Trophoblast cell (in vitro differentiated cells and primary cell): Measurements from ENCODE around the gene MACROD2.

Experiments
- DNase-seq, 2 donors: peaks; one replicate each; pipeline ENCODE4 v3.0.0-alpha.2; 2016
- H2AFZ ChIP-seq: 2 replicates; pipeline ENCODE4 v1.6.1; 2013; ENCODE audit warnings: low read length, moderate library complexity, mild to moderate bottlenecking; ENCODE audit not compliant: insufficient read depth, poor library complexity
- H2AK5ac ChIP-seq: 2 replicates; pipeline ENCODE4 v1.6.1; 2013; ENCODE audit warnings: mild to moderate bottlenecking, low read length
- H2BK120ac ChIP-seq: 2 replicates; pipeline ENCODE4 v1.6.1; 2013; ENCODE audit warnings: low read length, mild to moderate bottlenecking, moderate library complexity; ENCODE audit not compliant: insufficient read depth, poor library complexity
- H2BK12ac ChIP-seq: 2 replicates; pipeline ENCODE4 v1.6.1; 2013; ENCODE audit warnings: mild to moderate bottlenecking, low read length, moderate library complexity
- H2BK5ac ChIP-seq: 2 replicates; pipeline ENCODE4 v1.6.1; 2013; ENCODE audit warnings: low read length, low read depth, moderate library complexity, mild to moderate bottlenecking; ENCODE audit not compliant: poor library complexity
- H3K14ac ChIP-seq: 2 replicates; pipeline ENCODE4 v1.6.1; 2013; ENCODE audit warnings: mild to moderate bottlenecking, low read length
- H3K18ac ChIP-seq: 2 replicates; pipeline ENCODE4 v1.6.1; 2013; ENCODE audit warnings: mild to moderate bottlenecking, low read length
- H3K23ac ChIP-seq: 2 replicates; pipeline ENCODE4 v1.6.1; 2013; ENCODE audit warnings: low read length
- H3K27ac ChIP-seq: 2 replicates; pipeline ENCODE4 v1.5.1; 2013; ENCODE audit warnings: low read depth, mild to moderate bottlenecking, inconsistent platforms, low read length, moderate library complexity
- H3K27me3 ChIP-seq: 2 replicates; pipeline ENCODE4 v1.6.1; 2013; ENCODE audit warnings: inconsistent platforms, mild to moderate bottlenecking, low read length, moderate library complexity; ENCODE audit not compliant: insufficient read depth
- H3K36me3 ChIP-seq, 2 experiments: 1 replicate in 1 of 2; 2 replicates in 1 of 2; pipeline ENCODE4 v1.6.1; 2013; ENCODE audit warnings: low read length in 2 of 2, mild to moderate bottlenecking in 2 of 2, moderate library complexity in 1 of 2; ENCODE audit not compliant: insufficient read depth in 2 of 2, control insufficient read depth in 1 of 2
- H3K4ac ChIP-seq: 2 replicates; pipeline ENCODE4 v1.6.1; 2013; ENCODE audit warnings: low read depth, mild to moderate bottlenecking, low read length, moderate library complexity
- H3K4me1 ChIP-seq, 2 experiments: 1 replicate in 1 of 2; 2 replicates in 1 of 2; pipeline ENCODE4 v1.6.1; 2013; ENCODE audit warnings: low read length in 2 of 2, mild to moderate bottlenecking in 2 of 2, moderate library complexity in 1 of 2; ENCODE audit not compliant: insufficient read depth in 2 of 2, control insufficient read depth in 1 of 2
- H3K4me2 ChIP-seq: 2 replicates; pipeline ENCODE4 v1.6.1; 2013; ENCODE audit warnings: inconsistent platforms, mild to moderate bottlenecking, low read length, moderate library complexity
- H3K4me3 ChIP-seq: 2 replicates; pipeline ENCODE4 v1.5.1; 2013; ENCODE audit warnings: mild to moderate bottlenecking, low read depth, low read length, inconsistent platforms
- H3K79me1 ChIP-seq: one replicate; pipeline ENCODE4 v1.6.1; 2013; ENCODE audit warnings: low read length
- H3K79me2 ChIP-seq: 2 replicates; pipeline ENCODE4 v1.6.1; 2013; ENCODE audit warnings: low read length, mild to moderate bottlenecking; ENCODE audit not compliant: control insufficient read depth, insufficient read depth, poor library complexity
- H3K9ac ChIP-seq: 2 replicates; pipeline ENCODE4 v1.6.1; 2013; ENCODE audit warnings: mild to moderate bottlenecking, low read length
- H3K9me3 ChIP-seq: 2 replicates; pipeline ENCODE4 v1.6.1; 2013; ENCODE audit warnings: low read depth, mild to moderate bottlenecking, control low read depth, inconsistent platforms, low read length; ENCODE audit not compliant: insufficient read depth
- H4K12ac ChIP-seq: 2 replicates; pipeline ENCODE4 v1.6.1; 2013; ENCODE audit warnings: low read depth, mild to moderate bottlenecking, low read length, moderate library complexity
- H4K8ac ChIP-seq: 2 replicates; pipeline ENCODE4 v1.6.1; 2013; ENCODE audit warnings: low read depth, mild to moderate bottlenecking, low read length, moderate library complexity
- H4K91ac ChIP-seq: one replicate; pipeline ENCODE4 v1.6.1; 2013; ENCODE audit warnings: low read depth, mild to moderate bottlenecking, low read length, moderate library complexity
- WGBS: extraction: QIAGEN DNeasy Blood & Tissue Kit; methylation state at CpG from one replicate; pipeline ENCODE4 v1.1.7; 2013; ENCODE audit warnings: missing lambda C conversion rate; ENCODE audit not compliant: insufficient read length, insufficient coverage; ENCODE audit errors: extremely low coverage; 5-methylcytosine and 5-hydroxymethylcytosine counted together

MACROD2 gene

DNA sequence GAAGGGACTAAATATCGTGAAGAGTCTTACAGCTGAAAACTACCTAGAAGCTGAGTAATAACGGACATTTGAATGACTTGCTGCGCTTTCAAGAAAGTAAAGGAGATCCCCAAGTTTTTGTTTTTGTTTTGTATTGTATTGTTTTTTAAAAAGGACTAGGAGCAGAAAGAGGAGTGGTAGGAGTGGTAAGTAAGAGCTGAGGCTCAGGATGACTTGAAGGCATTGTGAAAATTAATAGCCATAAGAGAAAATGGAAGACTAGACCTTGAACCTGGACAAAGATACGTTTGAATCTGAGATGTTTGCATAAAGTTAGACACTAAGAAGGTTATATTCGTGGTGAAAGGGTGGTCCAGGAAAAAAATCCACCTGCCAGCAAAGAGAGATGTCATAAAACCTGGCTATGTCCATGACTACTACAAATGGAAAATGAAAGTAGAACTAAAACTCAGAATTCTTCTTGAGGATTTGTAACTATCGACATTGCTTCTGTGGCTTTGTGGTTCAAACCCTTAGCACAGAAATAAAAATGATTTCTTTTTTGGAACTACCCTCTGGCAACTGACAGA lies 1166.8 kb downstream of the MACROD2 start:
- Histone ChIP-seq H3K23ac (no peak overlapping the region), H3K36me3 (no peaks in the 10 kb centered on the region), H2BK12ac (no peak overlapping the region), H3K27ac (no peak overlapping the region), H3K4me3 (no peak overlapping the region), H2AFZ (no peak overlapping the region), H3K79me1 (no peaks in the 10 kb centered on the region), H3K18ac (no peak overlapping the region), H3K4me1 (no peaks in the 10 kb centered on the region), H3K4ac (no peak overlapping the region), H3K14ac (no peak overlapping the region), H4K8ac (no peak overlapping the region), H2BK5ac (no peak overlapping the region), H3K27me3 (no peaks in the 10 kb centered on the region), H3K9me3 (no peaks in the 10 kb centered on the region), H4K12ac (no peak overlapping the region), H4K91ac (no peak overlapping the region), H3K4me2 (no peak overlapping the region), H2AK5ac (no peak overlapping the region), H3K9ac (no peak overlapping the region), H3K79me2 (no peaks in the 10 kb centered on the region), H2BK120ac (no peak overlapping the region)
- no CpG with 5 or more reads among the region's 6 CpGs for WGBS
- no peak for DNase-seq

- H2BK12ac ChIP-seq, result no peak overlapping the region
- no peak overlapping the region for H4K8ac ChIP-seq
- H2AK5ac ChIP-seq, result no peak overlapping the region
Observed at GRCh38 chr20:15163632-15164031, 1168.3 kb downstream of the MACROD2 start.

GRCh38 chr20:15164726-15165125 lies 1169.4 kb downstream of the MACROD2 start:
- Histone ChIP-seq H3K4ac (no peak overlapping the region), H3K36me3 (no peaks in the 10 kb centered on the region), H3K9ac (no peak overlapping the region), H3K79me1 (no peaks in the 10 kb centered on the region), H3K9me3 (no peaks in the 10 kb centered on the region), H3K27me3 (no peaks in the 10 kb centered on the region), H2AK5ac (no peak overlapping the region), H2BK120ac (no peak overlapping the region), H3K14ac (no peak overlapping the region), H2BK12ac (no peak overlapping the region), H4K8ac (no peak overlapping the region), H2BK5ac (no peak overlapping the region), H3K27ac (no peak overlapping the region), H3K18ac (no peak overlapping the region), H3K4me3 (no peak overlapping the region), H3K4me2 (no peak overlapping the region), H3K23ac (no peak overlapping the region), H3K79me2 (no peaks in the 10 kb centered on the region), H4K91ac (no peak overlapping the region), H4K12ac (no peak overlapping the region), H3K4me1 (no peaks in the 10 kb centered on the region), H2AFZ (no peak overlapping the region)
- WGBS, result no CpG with 5 or more reads among the region's 1 CpG
- no peak for DNase-seq

More at GRCh38 chr20:15163632-15164031, 1168.3 kb downstream of the MACROD2 start:
- H2BK120ac ChIP-seq, result no peak overlapping the region
- no peak overlapping the region for H3K4me2 ChIP-seq
- H4K91ac ChIP-seq, result no peak overlapping the region
- no peak overlapping the region for H2BK5ac ChIP-seq
- no peak overlapping the region for H3K27ac ChIP-seq
- no peaks in the 10 kb centered on the region for H3K9me3 ChIP-seq
- H3K36me3 ChIP-seq, result no peaks in the 10 kb centered on the region
- H3K9ac ChIP-seq, result no peak overlapping the region
- no peak overlapping the region for H4K12ac ChIP-seq
- H3K14ac ChIP-seq, result no peak overlapping the region
- no peak for DNase-seq
- no peak overlapping the region for H2AFZ ChIP-seq
- no peaks in the 10 kb centered on the region for H3K79me1 ChIP-seq
- H3K4me1 ChIP-seq, result no peaks in the 10 kb centered on the region
- H3K4me3 ChIP-seq, result no peak overlapping the region
- no peak overlapping the region for H3K18ac ChIP-seq
- H3K4ac ChIP-seq, result no peak overlapping the region
- H3K27me3 ChIP-seq, result no peaks in the 10 kb centered on the region
- H3K79me2 ChIP-seq, result no peaks in the 10 kb centered on the region
- no peak overlapping the region for H3K23ac ChIP-seq

GRCh38 chr20:15166744-15167143 lies 1171.4 kb downstream of the MACROD2 start:
- Histone ChIP-seq H3K79me2 (no peaks in the 10 kb centered on the region), H3K27me3 (no peaks in the 10 kb centered on the region), H4K12ac (no peak overlapping the region)

More at GRCh38 chr20:15166744-15167143, 1171.4 kb downstream of the MACROD2 start:
- Histone ChIP-seq H3K14ac (no peak overlapping the region), H2BK120ac (no peak overlapping the region), H3K18ac (no peak overlapping the region), H3K23ac (no peak overlapping the region), H4K8ac (no peak overlapping the region), H3K4me1 (no peaks in the 10 kb centered on the region), H3K4me2 (no peak overlapping the region), H3K79me1 (no peaks in the 10 kb centered on the region), H3K27ac (no peak overlapping the region), H2BK5ac (no peak overlapping the region), H3K9ac (no peak overlapping the region), H2BK12ac (no peak overlapping the region), H3K4ac (no peak overlapping the region), H4K91ac (no peak overlapping the region), H3K36me3 (no peaks in the 10 kb centered on the region), H2AFZ (no peak overlapping the region), H3K9me3 (no peaks in the 10 kb centered on the region), H2AK5ac (no peak overlapping the region), H3K4me3 (no peak overlapping the region)
- DNase-seq, result no peak
